Uterus (tissue), 4 donors: ENCODE measurements around the gene RARA. TPM values are rescaled to one million over a fixed set of nuclear protein-coding genes. Genes with fewer than 3 reads are reported as not detected.

Experiments
- DNase-seq, 2 donors: peaks; one replicate each; pipeline ENCODE4 v3.0.0-alpha.2; 2019 to 2020
- H3K27ac ChIP-seq, 2 donors: fragments of 200-600 bp; sonication (generic); 1 replicate in 1 of 2; 2 replicates in 1 of 2; pipeline ENCODE4 v1.5.1; 2016 to 2018
- H3K27me3 ChIP-seq, 2 donors: fragments of 200-600 bp; sonication (generic); one replicate each; pipeline ENCODE4 v1.5.1; 2018 to 2019; ENCODE audit warnings: control low read depth in 1 of 2
- H3K36me3 ChIP-seq, 2 donors: fragments of 200-600 bp; sonication (generic); one replicate each; pipeline ENCODE4 v1.5.1; 2019; ENCODE audit warnings: control low read depth in 1 of 2
- H3K4me1 ChIP-seq, 2 donors: fragments of 200-600 bp; sonication (generic); one replicate each; pipeline ENCODE4 v1.5.1; 2018 to 2019; ENCODE audit warnings: control low read depth in 1 of 2
- H3K4me3 ChIP-seq, 2 donors: fragments of 200-600 bp; sonication (generic); 1 replicate in 1 of 2; 2 replicates in 1 of 2; pipeline ENCODE4 v1.5.1; 2018 to 2019; ENCODE audit warnings: mild to moderate bottlenecking in 1 of 2
- H3K9me3 ChIP-seq, 2 donors: fragments of 200-600 bp; sonication (generic); one replicate each; pipeline ENCODE4 v1.5.1; 2019; ENCODE audit warnings: control low read depth in 1 of 2
- CTCF ChIP-seq, 4 experiments: fragments of 200-600 bp in 2 of 4; fragments of 450-650 bp in 2 of 4; sonication (generic) in 2 of 4; IDR thresholded peaks; one replicate each; pipeline ENCODE4 v1.5.1; 2016 to 2019; ENCODE audit warnings: antibody characterized with exemption in 4 of 4, mild to moderate bottlenecking in 2 of 4, moderate library complexity in 1 of 4
- POLR2A ChIP-seq, 2 donors: fragments of 450-650 bp; IDR thresholded peaks; one replicate each; pipeline ENCODE4 v1.6.1; 2016; ENCODE audit warnings: antibody characterized with exemption in 2 of 2, mild to moderate bottlenecking in 1 of 2, moderate library complexity in 1 of 2
- intact Hi-C: fragments of 100-400 bp; cut with DNase I; formaldehyde crosslinking; loops from one replicate; pipeline ENCODE4 v1.15.1; 2023; ENCODE audit warnings: low total_unique reads
- total RNA-seq, 4 donors: library from RNA; depleted of rRNA in 3 of 4; stranded (reverse); fragments of >200 nt in 3 of 4; gene quantifications; one replicate each; pipeline versions ENCODE4 v1.1.0 to v1.2.4, GENCODE V29; 2014 to 2023
- donor health status: DM: yes; HTN: yes; CAD: no.

RARA gene
- total RNA-seq, 4 donors from 2014 or later = 18.9 to 80.5 (median 46.3) TPM

GRCh38 chr17:40354221-40355122 is 45.5 kb downstream of the RARA start:
- TF ChIP-seq POLR2A (IDR thresholded peaks at IDR 0.05) (no peak), CTCF (IDR thresholded peaks at IDR 0.05) (no peak)
- intact Hi-C loops = loop anchor here (2.0 to 10.0 kb wide), 2 partner anchors 52 to 180 kb away; no protein-coding TSS in a partner anchor
- H3K9me3 ChIP-seq = no peaks in the 10 kb centered on the region
- peaks cover 9 to 17% of the 10 kb centered on the region in 2 donors for H3K4me1 ChIP-seq
- no peaks in the 10 kb centered on the region for H3K27me3 ChIP-seq
- H3K27ac ChIP-seq = peak overlapping the region; percentile 65 to 68
- H3K4me3 ChIP-seq = no peak overlapping the region
- no peaks in the 10 kb centered on the region for H3K36me3 ChIP-seq
- no peak for DNase-seq

GRCh38 chr17:40355123-40355803 is 46.3 kb downstream of the RARA start:
- TF ChIP-seq CTCF (IDR thresholded peaks at IDR 0.05) (peak; percentile 97 to 99 (median 99)), POLR2A (IDR thresholded peaks at IDR 0.05) (peak in 1 of 2 donors; percentile 21)
- peak; percentile 81 to 86 for DNase-seq
- Histone ChIP-seq H3K36me3 (no peaks in the 10 kb centered on the region), H3K4me1 (peaks cover 3 to 9% of the 10 kb centered on the region in 2 donors), H3K27me3 (no peaks in the 10 kb centered on the region), H3K27ac (peak overlapping the region; percentile 65 to 68), H3K4me3 (no peak overlapping the region), H3K9me3 (no peaks in the 10 kb centered on the region)
- intact Hi-C loops = loop anchor here (2.0 to 10.0 kb wide), 2 partner anchors 52 to 180 kb away; no protein-coding TSS in a partner anchor

- H3K4me1 ChIP-seq = peaks cover 0 to 3% of the 10 kb centered on the region in 2 donors
- no peak for TF ChIP-seq POLR2A (IDR thresholded peaks at IDR 0.05)
- no peak for TF ChIP-seq CTCF (IDR thresholded peaks at IDR 0.05)
- H3K27me3 ChIP-seq = no peaks in the 10 kb centered on the region
- H3K36me3 ChIP-seq = no peaks in the 10 kb centered on the region
- peak; percentile 60 to 64 for DNase-seq
- H3K9me3 ChIP-seq = no peaks in the 10 kb centered on the region
- H3K27ac ChIP-seq = peak overlapping the region; percentile 65 to 68
- intact Hi-C loops = loop anchor here (2.0 to 10.0 kb wide), 2 partner anchors 53 to 179 kb away; no protein-coding TSS in a partner anchor
- no peak overlapping the region for H3K4me3 ChIP-seq
These were observed 47.1 kb downstream of the RARA start for GRCh38 chr17:40355804-40356758.

- peaks cover 0 to 3% of the 10 kb centered on the region in 2 donors for H3K4me1 ChIP-seq
- H3K36me3 ChIP-seq = no peaks in the 10 kb centered on the region
- H3K27ac ChIP-seq = peak overlapping the region; percentile 49 to 68
- H3K27me3 ChIP-seq = no peaks in the 10 kb centered on the region
- DNase-seq = no peak
- intact Hi-C loops = loop anchor here (10.0 kb wide), 1 partner anchor 178 kb away; no protein-coding TSS in a partner anchor
- H3K4me3 ChIP-seq = no peak overlapping the region
- H3K9me3 ChIP-seq = no peaks in the 10 kb centered on the region
- TF ChIP-seq POLR2A (IDR thresholded peaks at IDR 0.05) (no peak), CTCF (IDR thresholded peaks at IDR 0.05) (no peak)
These were observed 48.3 kb downstream of the RARA start for GRCh38 chr17:40356990-40357881.
